Kidney epithelial cell (primary cell): ENCODE measurements around the gene SPAG16. TPM values are rescaled to one million over a fixed set of nuclear protein-coding genes. Genes with fewer than 3 reads are reported as not detected.

Experiments used
- DNase-seq: peaks from one replicate; pipeline ENCODE4 v3.0.0-alpha.2; 2010; ENCODE audit warnings: low read depth
- H3K27me3 ChIP-seq: 2 replicates; pipeline ENCODE4 v1.6.0; 2011; ENCODE audit warnings: low read length; ENCODE audit not compliant: control insufficient read depth, insufficient read depth
- H3K36me3 ChIP-seq: 2 replicates; pipeline ENCODE4 v1.5.1; 2011; ENCODE audit warnings: low read length; ENCODE audit not compliant: control insufficient read depth, insufficient read depth
- H3K4me3 ChIP-seq: 2 replicates; pipeline ENCODE4 v1.5.1; 2011; ENCODE audit warnings: low read depth, mild to moderate bottlenecking, control low read depth, low read length
- CTCF ChIP-seq: IDR thresholded peaks from 2 replicates; pipeline ENCODE4 v1.5.1; 2011; ENCODE audit warnings: mild to moderate bottlenecking, moderate library complexity, low read length, control low read depth, inconsistent platforms; ENCODE audit not compliant: insufficient read depth, poor library complexity, severe bottlenecking
- total RNA-seq: library from RNA; depleted of rRNA; stranded (reverse); fragments of >200 nt; gene quantifications from 2 replicates; pipeline ENCODE4 v1.2.3, GENCODE V29; 2015

SPAG16 gene
- total RNA-seq, 1 donor from 2014 or later: 16.1 TPM

- no peaks in the 10 kb centered on the region for H3K36me3 ChIP-seq
- no peak overlapping the region for H3K4me3 ChIP-seq
- TF ChIP-seq CTCF: no peak
- no peak for DNase-seq
- no peaks in the 10 kb centered on the region for H3K27me3 ChIP-seq
These were observed 735.7 kb downstream of the SPAG16 start for GRCh38 chr2:214019973-214020345.

DNA sequence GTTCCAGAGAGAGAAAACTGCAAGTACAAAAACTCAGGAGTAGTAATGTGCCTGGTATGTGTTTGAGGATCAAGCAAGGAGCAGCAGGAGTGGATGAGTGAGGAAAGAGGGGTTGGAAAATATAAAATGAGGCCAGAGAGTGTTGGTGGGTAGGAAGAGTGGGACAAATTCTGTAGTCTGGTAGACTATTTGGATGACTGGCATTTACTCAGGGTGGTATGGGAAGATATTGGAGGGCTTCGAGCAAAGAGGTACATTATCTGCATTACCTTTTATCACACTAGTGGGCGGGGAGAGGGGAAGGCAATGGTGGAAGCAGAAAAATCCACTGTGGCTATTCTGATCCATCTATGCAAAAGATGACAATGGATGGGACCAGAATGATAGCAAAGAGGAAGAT is 744.9 kb downstream of the SPAG16 start:
- DNase-seq: no peak
- H3K4me3 ChIP-seq: no peak overlapping the region
- no peak for TF ChIP-seq CTCF
- no peaks in the 10 kb centered on the region for H3K36me3 ChIP-seq
- no peaks in the 10 kb centered on the region for H3K27me3 ChIP-seq

DNA sequence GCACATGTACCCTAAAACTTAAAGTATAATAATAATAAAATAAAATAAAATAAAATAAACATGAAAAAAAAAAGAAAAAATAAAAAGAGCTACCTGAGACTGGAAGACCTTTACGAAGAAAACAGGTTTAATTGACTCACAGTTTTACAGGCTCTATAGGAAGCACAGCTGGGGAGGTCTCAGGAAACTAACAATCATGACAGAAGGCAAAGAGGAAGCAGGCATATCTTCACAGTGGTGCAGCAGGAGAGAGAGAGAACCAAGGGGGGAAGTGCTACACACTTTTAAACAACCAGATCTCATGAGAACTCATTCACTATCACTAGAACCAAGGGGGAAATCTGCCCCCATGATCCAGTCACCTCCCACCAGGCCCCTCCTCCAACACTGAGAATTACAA is 747.3 kb downstream of the SPAG16 start:
- no peak for TF ChIP-seq CTCF
- no peaks in the 10 kb centered on the region for H3K36me3 ChIP-seq
- DNase-seq: no peak
- H3K4me3 ChIP-seq: no peak overlapping the region
- no peaks in the 10 kb centered on the region for H3K27me3 ChIP-seq

- no peak for TF ChIP-seq CTCF
- H3K27me3 ChIP-seq: no peaks in the 10 kb centered on the region
- H3K36me3 ChIP-seq: no peaks in the 10 kb centered on the region
- no peak overlapping the region for H3K4me3 ChIP-seq
- no peak for DNase-seq
These were observed 750.2 kb downstream of the SPAG16 start for GRCh38 chr2:214034417-214034816.

- DNase-seq: no peak
- Histone ChIP-seq H3K27me3 (no peaks in the 10 kb centered on the region), H3K4me3 (no peak overlapping the region), H3K36me3 (no peaks in the 10 kb centered on the region)
- TF ChIP-seq CTCF: no peak
These were observed 751.0 kb downstream of the SPAG16 start for GRCh38 chr2:214035091-214035852.

GRCh38 chr2:214035921-214036320 is 751.7 kb downstream of the SPAG16 start:
- no peaks in the 10 kb centered on the region for H3K36me3 ChIP-seq
- no peak overlapping the region for H3K4me3 ChIP-seq
- DNase-seq: no peak
- H3K27me3 ChIP-seq: no peaks in the 10 kb centered on the region
- TF ChIP-seq CTCF: no peak
